ENCODE measurements around the gene PSME2.
A peak's percentile ranks its signal among the peaks of the same experiment; 100 is the strongest.
"Not testable (repeated sequence)": the region's sequence is repeated elsewhere in the genome, so short reads cannot be mapped to it uniquely, and the experiment has no call there.

PSME2 gene

GRCh38 chr14:24110060-24110459, 36.4 kb downstream of the PSME2 start:
- DNase-seq = no peak

- no peak for DNase-seq
Measured at GRCh38 chr14:24108336-24108874, 38.0 kb downstream of the PSME2 start.

GRCh38 chr14:24106672-24107271, 39.6 kb downstream of the PSME2 start:
- no peak for DNase-seq

- DNase-seq = not testable (repeated sequence)
Measured at GRCh38 chr14:24105609-24106239, 40.7 kb downstream of the PSME2 start.

- no peak for DNase-seq
Measured at GRCh38 chr14:24103451-24103850, 43.0 kb downstream of the PSME2 start.

GRCh38 chr14:24102357-24103048, 43.9 kb downstream of the PSME2 start:
- no peak for DNase-seq

GRCh38 chr14:24100982-24101494, 45.4 kb downstream of the PSME2 start:
- DNase-seq = no peak

- DNase-seq = no peak
Measured at GRCh38 chr14:24100197-24100981, 46.0 kb downstream of the PSME2 start.

- DNase-seq = no peak
Measured at GRCh38 chr14:24098927-24099813, 47.2 kb downstream of the PSME2 start.

GRCh38 chr14:24098229-24098926, 48.0 kb downstream of the PSME2 start:
- no peak for DNase-seq

- no peak for DNase-seq
Measured at GRCh38 chr14:24096545-24097181, 49.7 kb downstream of the PSME2 start.

- DNase-seq = peak; percentile 98
Measured at GRCh38 chr14:24095271-24096068, 50.9 kb downstream of the PSME2 start.

GRCh38 chr14:24094841-24095270, 51.6 kb downstream of the PSME2 start:
- DNase-seq = no peak

- peak; percentile 96 for DNase-seq
Measured at GRCh38 chr14:24093901-24094840, 52.2 kb downstream of the PSME2 start, which contains the start of gene PCK2. PCK2 (plus strand) TSS chr14:24094311; CDS start chr14:24094406, 95 bp downstream.

All from hematopoietic multipotent progenitor cell treated with erythropoietin and hydrocortisone succinate and interleukin-3 and kit ligand, for 8 days (in vitro differentiated cells).